GM23248 (cell line): ENCODE data around the gene WWOX.

Experiments used
- EZH2 ChIP-seq: fragments of 200-600 bp; sonication (generic); IDR thresholded peaks from 2 replicates; pipeline ENCODE4 v1.6.1; 2018; ENCODE audit warnings: antibody characterized with exemption, mild to moderate bottlenecking; ENCODE audit not compliant: insufficient read depth, poor library complexity, severe bottlenecking
- EZH2phosphoT487 ChIP-seq: fragments of 200-600 bp; sonication (generic); IDR thresholded peaks from 2 replicates; pipeline ENCODE4 v1.6.1; 2018; ENCODE audit warnings: antibody characterized with exemption, moderate library complexity, mild to moderate bottlenecking, low read depth; ENCODE audit not compliant: insufficient read depth

- no peak for TF ChIP-seq EZH2phosphoT487
- TF ChIP-seq EZH2 = no peak
Measured at GRCh38 chr16:78352184-78352583, 252.7 kb downstream of the WWOX start.
